HL-60 (cell line): ENCODE results near the gene STARD9.

Experiments used
- DNase-seq, 2 experiments: peaks; one replicate each; pipeline ENCODE4 v3.0.0-alpha.2; 2010 to 2020; ENCODE audit warnings: low read depth in 1 of 2, low spot score in 1 of 2
- H3K27ac ChIP-seq: fragments of 250-450 bp; sonication (Bioruptor Pico); replicated peaks from 2 replicates; pipeline ENCODE4 v1.5.1; 2020; ENCODE audit warnings: mild to moderate bottlenecking, moderate library complexity
- H3K27me3 ChIP-seq: fragments of 250-450 bp; sonication (Bioruptor Pico); 2 replicates; pipeline ENCODE4 v1.5.1; 2021; ENCODE audit warnings: mild to moderate bottlenecking, moderate library complexity; ENCODE audit not compliant: insufficient read depth, poor library complexity, severe bottlenecking
- H3K4me3 ChIP-seq: replicated peaks from 2 replicates; pipeline ENCODE4 v1.5.1; 2011; ENCODE audit warnings: mild to moderate bottlenecking, control low read depth, low read length; ENCODE audit not compliant: insufficient read depth
- GABPA ChIP-seq: IDR thresholded peaks from 2 replicates; pipeline ENCODE4 v1.6.1; 2012; ENCODE audit warnings: low read depth
- POLR2AphosphoS5 ChIP-seq: IDR thresholded peaks from 2 replicates; pipeline ENCODE4 v1.6.1; 2012; ENCODE audit warnings: low read depth
- REST ChIP-seq: IDR thresholded peaks from 2 replicates; pipeline ENCODE4 v1.6.1; 2012; ENCODE audit warnings: low read depth; ENCODE audit not compliant: insufficient replicate concordance
- SPI1 ChIP-seq: IDR thresholded peaks from 2 replicates; pipeline ENCODE4 v1.6.1; 2012; ENCODE audit warnings: low read depth, mild to moderate bottlenecking, borderline replicate concordance
- TF ChIP-seq, protein P1 (sequence below): IDR thresholded peaks from one replicate; pipeline ENCODE4 v1.5.1; 2011; ENCODE audit warnings: low read length, control low read depth, inconsistent platforms; ENCODE audit not compliant: insufficient read depth

The STARD9 gene

GRCh38 chr15:42592716-42593115 is 17.3 kb downstream of the STARD9 start:
- no peak overlapping the region for H3K27ac ChIP-seq
- no peaks in the 10 kb centered on the region for H3K27me3 ChIP-seq
- DNase-seq, result no peak
- TF ChIP-seq GABPA (no peak), POLR2AphosphoS5 (no peak), REST (no peak), SPI1 (no peak)
- TF ChIP-seq, protein P1, sequence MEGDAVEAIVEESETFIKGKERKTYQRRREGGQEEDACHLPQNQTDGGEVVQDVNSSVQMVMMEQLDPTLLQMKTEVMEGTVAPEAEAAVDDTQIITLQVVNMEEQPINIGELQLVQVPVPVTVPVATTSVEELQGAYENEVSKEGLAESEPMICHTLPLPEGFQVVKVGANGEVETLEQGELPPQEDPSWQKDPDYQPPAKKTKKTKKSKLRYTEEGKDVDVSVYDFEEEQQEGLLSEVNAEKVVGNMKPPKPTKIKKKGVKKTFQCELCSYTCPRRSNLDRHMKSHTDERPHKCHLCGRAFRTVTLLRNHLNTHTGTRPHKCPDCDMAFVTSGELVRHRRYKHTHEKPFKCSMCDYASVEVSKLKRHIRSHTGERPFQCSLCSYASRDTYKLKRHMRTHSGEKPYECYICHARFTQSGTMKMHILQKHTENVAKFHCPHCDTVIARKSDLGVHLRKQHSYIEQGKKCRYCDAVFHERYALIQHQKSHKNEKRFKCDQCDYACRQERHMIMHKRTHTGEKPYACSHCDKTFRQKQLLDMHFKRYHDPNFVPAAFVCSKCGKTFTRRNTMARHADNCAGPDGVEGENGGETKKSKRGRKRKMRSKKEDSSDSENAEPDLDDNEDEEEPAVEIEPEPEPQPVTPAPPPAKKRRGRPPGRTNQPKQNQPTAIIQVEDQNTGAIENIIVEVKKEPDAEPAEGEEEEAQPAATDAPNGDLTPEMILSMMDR, result no peak
- H3K4me3 ChIP-seq, result no peak overlapping the region

DNA sequence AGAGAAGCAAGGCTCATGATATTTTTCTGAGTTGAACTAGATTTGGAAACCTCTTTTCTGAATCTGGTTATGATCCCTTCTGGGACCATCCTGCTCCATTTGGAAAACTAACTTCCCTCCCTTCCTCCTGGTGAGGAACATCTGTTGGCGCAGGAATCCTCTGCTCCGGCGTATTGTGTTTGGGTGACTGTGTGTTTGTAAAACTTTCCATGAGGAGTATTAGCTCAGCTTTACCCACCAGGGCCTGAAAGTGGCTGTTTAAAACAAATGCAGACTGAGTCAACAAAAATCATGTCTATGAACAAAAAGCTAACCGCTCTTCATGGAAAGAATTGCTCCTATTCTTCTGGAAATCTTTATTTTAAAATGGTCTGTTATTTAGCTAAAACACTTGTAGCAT is 17.7 kb downstream of the STARD9 start:
- no peaks in the 10 kb centered on the region for H3K27me3 ChIP-seq
- no peak for DNase-seq
- no peak overlapping the region for H3K4me3 ChIP-seq
- no peak overlapping the region for H3K27ac ChIP-seq
- TF ChIP-seq, protein P1, result no peak
- TF ChIP-seq REST (no peak), GABPA (no peak), SPI1 (no peak), POLR2AphosphoS5 (no peak)

GRCh38 chr15:42594095-42594494 is 18.7 kb downstream of the STARD9 start:
- no peak overlapping the region for H3K4me3 ChIP-seq
- no peak overlapping the region for H3K27ac ChIP-seq
- no peak for TF ChIP-seq GABPA
- TF ChIP-seq, protein P1, result no peak
- no peak for TF ChIP-seq REST
- no peak for TF ChIP-seq POLR2AphosphoS5
- TF ChIP-seq SPI1, result no peak
- no peaks in the 10 kb centered on the region for H3K27me3 ChIP-seq
- no peak for DNase-seq
